GM18511 (cell line): Measurements from ENCODE around the gene CASP14.
"Not testable (repeated sequence)": the region's sequence is repeated elsewhere in the genome, so short reads cannot be mapped to it uniquely, and the experiment has no call there.

Experiments
- ATAC-seq: cut with Tn5 transposase; IDR thresholded peaks from one replicate; pipeline ENCODE4 v1.9.1; 2021; ENCODE audit warnings: mild to moderate bottlenecking, moderate library complexity; ENCODE audit not compliant: unreplicated experiment

Gene CASP14

DNA sequence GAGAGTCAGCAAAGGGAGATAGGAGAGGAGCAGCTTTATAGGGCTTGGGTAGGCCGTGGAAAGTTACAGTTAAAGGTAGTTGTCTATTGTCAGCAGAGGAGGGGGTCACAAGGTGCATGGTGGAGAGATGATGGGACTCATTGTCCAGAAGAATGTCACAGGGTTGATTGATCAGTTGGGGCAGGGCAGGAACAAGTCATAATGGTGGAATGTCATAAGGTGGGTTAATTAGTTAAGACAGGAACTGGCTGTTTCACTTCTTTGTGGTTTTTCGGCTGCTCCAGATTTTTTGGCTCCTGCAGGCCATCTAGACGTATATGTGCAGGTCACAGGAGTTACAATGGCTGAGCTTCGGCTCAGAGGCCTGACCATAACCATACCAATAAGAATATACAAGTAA, 21.1 kb downstream of the CASP14 start:
- ATAC-seq: not testable (repeated sequence)

DNA sequence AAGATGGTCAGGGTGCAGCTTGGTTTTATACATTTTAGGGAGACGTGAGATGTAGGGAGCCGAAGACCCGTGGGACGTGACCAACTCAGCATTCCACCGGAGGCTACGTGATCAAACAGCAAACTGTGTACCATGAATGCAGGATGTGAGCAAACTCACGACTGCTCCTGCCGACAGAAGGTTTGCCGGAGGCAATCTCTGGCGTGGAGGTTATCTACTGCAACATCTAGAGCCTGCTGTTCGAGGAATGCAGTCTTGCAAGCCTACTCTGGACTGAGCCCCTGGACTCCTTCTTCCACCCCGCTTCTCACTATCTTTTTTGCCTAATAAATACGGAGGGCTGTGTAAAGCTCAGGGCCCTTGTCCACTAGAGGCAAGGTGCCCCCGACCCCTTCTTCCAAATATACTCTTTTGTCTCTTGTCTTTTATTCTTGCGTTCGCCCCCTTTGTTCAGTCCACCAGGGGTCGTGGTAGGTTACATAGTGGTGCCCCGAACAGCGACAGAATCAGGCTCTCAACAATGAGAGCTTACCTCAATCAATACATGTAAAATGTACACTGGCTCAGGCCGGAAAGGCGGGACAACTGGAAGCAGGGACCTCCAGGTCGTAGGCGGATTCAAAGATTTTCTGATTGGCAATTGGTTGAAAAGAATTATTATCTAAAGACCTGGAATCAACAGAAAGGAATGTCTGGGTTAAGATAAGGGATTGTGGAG, 23.8 kb downstream of the CASP14 start:
- ATAC-seq: no peak

DNA sequence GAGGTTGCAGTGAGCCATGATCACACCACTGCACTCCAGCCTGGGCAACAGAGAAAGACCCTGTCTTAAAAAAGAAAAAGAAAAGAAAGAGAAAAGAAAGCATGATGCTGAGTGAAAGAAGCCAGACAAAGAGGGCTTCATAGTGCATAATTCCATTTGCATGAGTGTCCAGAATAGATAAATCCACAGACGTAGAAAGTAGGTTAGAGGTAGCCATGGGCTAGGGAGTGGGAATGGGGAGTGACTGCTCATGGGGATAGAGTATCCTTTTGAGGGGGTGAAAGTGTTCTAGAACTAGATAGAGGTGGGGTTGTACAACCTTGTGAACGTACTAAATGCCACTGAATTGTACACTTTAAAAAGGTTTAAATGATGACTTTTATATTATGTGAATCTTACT, 25.1 kb downstream of the CASP14 start:
- ATAC-seq: no peak

DNA sequence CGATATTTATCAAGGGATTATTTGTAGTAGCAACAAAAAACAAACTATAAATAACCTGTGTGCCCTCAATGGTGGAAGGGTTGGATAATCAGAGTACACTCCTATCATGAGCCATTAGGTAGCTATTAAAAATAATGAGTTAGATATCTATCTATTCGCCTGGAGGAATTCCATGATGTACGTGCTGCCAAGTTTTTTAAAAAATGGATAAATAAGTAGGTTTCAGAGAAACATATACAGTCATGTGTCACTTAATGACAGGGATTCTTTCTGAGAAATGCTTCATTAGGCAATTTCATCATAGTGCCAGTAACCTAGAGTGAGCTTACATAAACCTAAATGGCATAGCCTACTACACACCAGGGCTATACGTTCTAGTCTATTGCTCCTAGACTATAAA, 26.5 kb downstream of the CASP14 start:
- ATAC-seq: no peak

DNA sequence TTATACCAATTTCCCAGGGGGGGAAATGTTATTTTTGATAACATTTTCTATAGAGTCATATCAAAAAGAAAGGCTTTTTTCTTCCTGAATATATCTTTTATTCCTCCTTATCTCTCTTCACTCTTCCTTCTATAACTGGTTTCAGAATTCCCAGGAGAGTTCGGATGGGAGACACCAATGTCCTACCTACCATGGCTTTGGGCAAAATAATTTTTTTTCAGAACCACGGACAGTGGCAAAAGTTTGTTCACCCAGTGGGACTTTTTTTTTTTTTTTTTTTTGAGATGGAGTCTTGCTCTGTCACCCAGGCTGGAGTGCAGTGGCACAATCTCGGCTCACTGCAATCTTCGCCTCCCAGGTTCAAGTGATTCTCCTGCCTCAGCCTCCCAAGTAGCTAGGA, 30.7 kb downstream of the CASP14 start:
- not testable (repeated sequence) for ATAC-seq

DNA sequence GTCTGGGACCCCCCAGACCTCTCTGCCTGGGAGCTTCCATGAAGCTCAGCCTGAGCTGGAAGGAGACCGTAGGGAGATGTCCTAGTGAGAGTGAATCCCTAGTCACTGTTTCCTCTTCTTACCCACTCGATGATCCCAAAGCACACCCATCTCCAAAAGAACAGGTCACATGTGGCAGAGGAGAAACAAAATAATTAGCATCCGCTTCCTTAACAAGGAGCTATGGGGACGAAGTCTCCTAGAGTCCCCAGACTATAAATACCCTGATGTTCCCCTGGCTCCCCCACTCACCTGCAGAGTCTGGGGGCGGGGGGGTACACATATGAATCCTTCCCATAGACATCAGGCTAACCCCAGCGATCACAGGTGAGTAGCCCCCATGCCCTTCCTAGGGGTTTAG, 32.6 kb downstream of the CASP14 start, which contains the start of gene OR1I1:
Gene OR1I1 (plus strand): TSS at position 301 of the 400 bp plus-strand sequence. CDS start 4,855 bp downstream, outside the sequence.
- no peak for ATAC-seq

DNA sequence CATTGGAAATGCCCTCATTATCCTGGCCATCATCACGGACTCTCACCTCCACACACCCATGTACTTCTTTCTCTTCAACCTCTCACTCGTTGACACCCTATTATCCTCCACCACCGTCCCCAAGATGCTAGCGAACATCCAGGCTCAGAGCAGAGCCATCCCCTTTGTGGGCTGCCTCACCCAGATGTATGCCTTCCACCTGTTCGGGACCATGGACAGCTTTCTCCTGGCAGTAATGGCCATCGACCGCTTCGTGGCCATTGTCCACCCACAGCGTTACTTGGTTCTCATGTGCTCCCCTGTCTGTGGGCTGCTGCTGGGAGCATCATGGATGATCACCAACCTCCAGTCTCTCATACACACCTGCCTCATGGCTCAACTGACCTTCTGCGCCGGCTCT, 37.9 kb downstream of the CASP14 start:
- no peak for ATAC-seq

DNA sequence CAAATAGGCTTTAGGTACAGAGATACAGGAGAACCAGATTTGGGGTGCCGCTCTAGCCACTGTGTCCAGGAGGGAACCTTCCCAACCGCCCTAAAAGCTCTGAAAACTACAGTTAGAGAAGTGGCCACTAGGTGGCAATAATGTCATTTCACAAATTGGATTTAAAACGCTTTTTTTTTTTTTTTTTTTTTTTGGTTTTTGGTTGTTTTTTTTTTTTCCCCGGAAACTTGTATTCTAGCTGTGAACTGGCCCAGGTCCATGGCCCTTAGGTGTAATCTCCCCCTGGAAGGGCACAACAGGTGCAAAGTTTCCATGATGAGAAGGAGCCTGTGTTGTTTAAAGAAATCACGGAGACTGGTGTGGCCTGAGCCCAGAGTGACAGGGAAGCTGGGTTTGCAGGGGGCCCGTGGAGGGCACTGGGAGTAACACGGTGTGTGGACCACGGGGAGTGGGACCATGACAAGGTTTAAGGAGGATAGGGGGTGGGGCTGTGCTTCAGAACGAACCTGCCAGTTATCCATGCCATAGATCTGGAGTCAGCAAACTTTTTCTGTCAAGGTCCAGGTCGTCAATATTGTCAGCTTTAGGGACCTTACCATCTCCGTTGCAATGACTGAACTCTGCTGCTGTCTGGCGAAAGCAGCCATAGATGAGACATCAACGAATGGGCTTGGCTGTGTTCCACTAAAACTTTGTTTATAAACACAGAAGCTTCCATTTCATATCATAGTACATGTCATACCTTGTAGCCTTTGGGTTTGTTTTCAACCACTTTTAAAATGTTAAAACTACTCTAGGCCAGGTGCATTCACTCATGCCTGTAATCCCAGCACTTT, 42.9 kb downstream of the CASP14 start:
- ATAC-seq: no peak

DNA sequence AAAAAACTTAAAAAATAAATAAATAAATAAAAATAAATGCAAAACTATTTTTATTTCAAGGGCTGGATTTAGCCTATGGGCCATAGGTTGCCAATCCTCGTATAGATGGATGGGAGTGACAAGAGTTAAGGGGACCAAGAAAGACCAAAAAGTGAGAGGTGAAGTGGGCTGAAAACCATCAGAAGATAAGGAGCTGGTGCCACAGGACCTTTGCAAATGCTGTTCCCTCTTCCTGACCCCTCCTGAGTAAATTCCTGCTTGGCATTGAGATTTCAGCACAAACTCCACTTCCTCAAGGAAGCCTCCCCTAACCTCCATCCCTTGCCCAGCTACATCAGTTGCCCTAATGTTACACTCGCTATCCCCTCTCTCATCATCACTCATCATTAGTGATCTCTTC, 43.7 kb downstream of the CASP14 start:
- ATAC-seq: no peak

DNA sequence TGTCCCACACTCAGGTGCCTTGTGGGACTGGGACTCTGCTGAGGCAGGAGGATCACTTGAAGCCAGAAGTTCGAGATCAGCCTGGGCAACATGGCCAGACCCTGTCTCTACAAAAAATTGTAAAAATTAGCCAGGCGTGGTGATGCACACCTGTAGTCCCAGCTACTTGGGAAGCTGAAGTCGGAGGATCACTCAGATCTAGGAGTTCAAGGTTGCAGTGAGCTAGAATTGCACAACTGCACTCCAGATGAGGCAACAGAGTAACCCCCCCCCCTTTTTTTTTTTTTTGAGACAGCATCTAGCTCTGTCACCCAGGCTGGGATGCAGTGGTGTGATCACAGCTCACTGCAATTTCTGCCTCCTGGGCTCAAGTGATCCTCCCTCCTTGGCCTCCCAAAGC, 46.9 kb downstream of the CASP14 start:
- no peak for ATAC-seq

DNA sequence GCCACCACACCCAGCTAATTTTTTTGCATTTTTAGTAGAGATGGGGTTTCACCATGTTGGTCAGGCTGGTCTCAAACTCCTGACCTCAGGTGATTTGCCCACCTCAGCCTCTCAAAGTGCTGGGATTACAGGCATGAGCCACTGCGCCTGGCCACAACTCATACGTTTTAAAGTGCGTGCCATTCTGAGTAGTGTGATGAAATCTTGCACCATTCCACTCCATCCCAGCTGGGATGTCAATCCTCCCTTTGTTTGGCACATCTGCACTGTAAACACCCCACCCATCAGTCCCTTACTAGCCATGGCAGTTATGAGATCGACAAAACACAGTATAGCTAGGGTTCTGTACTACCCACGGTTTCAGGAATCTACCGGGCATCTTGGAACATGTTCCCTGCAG, 48.7 kb downstream of the CASP14 start:
- ATAC-seq: not testable (repeated sequence)

DNA sequence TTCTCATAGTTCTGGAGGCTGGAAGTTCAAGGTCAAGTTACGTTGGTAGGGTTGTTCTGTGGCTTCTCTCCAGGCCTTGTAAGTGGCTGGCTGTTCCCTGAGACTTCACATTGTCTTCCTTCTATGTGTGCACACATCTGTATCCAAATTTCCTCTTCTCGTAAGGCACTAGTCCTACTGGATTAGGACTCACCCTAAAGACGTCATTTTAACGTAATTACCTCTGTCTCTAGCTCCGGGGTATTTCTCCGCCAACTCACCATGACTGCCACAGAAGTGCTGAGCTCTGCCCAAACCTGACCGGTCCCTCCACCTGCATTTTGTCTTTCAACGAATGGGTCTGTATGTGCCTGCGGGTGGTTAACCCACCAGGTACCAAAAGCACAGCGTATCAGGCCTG, 49.2 kb downstream of the CASP14 start:
- ATAC-seq: no peak

DNA sequence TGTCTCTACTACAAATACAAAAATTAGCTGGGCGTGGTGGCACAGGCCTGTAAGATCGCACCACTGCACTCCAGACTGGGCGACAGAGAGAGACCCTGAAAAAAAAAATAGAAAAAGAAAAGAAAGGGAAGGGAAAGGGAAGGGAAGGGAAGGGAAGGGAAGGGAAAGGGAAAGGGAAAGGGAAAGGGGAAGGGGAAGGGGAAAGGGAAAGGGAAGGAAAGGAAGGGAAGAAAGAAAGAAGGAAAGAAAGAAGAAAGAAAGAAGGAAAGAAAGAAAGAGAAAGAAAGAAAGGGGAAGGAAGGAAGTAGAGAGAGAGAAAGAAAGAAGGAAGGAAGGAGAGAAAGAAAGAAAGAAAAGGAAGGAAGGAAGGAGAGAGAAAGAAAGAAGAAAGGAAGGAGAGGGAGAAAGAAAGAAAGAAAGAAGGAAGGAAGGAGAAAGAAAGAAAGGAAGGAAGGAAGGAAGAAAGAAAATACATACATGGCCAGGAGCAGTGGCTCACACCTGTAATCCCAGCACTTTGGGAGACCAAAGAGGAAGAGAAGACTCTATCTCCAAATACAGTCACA, 49.8 kb downstream of the CASP14 start:
- no peak for ATAC-seq

DNA sequence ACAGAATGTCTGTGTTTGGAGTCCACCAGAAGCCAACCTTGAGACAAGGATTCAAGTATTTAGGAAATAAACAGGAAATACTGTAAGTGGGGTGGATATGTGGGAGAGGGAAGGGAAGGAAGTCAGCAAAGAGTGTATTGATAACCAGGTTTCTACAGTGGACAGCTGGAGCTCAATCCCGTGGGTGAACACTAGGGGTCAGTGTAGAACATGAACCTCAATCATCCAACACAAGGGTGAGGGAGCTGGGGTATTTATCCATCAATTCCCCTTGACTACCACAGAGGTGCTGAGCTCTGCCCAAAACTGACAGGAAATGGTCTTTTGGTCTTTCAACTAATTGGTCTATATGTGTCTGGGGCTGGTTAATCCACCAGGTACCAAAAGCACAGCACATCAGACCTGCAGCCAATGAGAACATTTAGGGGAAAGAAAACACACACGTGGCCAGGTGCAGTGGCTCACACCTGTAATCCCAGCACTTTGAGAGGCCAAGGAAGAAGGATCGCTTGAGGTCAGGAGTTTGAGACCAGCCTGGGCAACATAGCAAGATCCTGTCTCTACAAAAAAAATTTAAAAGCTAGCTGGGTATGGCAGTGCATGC, 52.3 kb downstream of the CASP14 start:
- no peak for ATAC-seq

DNA sequence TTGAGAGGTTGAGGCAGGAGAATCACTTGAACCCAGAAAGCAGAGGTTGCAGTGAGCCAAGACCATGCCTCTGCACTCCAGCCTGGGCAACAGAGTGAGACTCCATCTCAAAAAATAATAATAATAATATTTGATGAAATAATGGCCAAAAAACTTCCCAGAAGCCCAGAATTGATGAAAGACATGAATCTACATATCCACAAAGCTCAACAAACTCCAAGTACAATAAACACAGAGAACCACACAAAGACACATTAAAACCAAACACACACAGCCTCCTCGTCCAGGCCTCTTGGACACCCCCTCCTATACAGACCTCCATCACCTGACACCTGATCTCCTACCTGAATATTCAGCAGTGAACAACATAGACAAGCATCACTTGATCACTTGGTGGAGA, 54.7 kb downstream of the CASP14 start:
- no peak for ATAC-seq

DNA sequence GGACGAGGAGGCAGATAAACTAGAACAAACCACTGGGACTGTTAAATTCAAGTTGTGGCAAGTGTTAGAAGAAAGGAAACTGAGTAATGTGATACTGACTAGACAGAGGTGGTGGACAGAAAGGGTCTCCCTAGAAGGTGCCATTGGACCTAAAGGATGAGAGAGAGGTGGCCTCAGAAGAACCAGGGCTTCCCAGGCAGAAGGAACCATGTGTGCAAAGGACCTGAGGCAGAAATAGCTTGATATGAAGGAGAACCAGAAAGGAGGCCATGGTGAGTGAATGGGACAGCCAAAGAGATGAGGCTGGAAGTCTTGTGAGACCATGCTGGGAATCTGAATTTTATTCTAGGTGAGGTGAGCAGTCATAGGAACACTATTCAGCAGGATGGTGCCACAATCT, 55.1 kb downstream of the CASP14 start:
- ATAC-seq: no peak

DNA sequence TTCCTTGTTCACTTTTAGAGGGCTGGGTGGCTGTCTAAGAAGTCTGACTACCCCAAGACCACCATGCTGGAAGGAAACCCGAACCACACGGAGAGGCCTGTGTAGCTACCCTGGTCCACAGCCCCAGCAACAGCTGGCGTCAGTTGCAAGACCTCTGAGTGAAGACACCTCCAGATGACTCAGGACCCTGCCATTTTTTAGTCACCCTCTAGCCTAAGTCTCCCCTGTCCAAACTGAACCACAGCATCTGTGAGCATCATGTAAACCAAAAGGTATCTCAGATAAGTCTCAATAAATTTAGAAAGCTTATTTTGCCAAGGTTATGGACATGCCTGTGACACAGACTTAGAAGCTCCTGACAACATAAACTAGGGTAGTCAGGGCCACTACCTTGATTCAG, 55.8 kb downstream of the CASP14 start:
- ATAC-seq: no peak

DNA sequence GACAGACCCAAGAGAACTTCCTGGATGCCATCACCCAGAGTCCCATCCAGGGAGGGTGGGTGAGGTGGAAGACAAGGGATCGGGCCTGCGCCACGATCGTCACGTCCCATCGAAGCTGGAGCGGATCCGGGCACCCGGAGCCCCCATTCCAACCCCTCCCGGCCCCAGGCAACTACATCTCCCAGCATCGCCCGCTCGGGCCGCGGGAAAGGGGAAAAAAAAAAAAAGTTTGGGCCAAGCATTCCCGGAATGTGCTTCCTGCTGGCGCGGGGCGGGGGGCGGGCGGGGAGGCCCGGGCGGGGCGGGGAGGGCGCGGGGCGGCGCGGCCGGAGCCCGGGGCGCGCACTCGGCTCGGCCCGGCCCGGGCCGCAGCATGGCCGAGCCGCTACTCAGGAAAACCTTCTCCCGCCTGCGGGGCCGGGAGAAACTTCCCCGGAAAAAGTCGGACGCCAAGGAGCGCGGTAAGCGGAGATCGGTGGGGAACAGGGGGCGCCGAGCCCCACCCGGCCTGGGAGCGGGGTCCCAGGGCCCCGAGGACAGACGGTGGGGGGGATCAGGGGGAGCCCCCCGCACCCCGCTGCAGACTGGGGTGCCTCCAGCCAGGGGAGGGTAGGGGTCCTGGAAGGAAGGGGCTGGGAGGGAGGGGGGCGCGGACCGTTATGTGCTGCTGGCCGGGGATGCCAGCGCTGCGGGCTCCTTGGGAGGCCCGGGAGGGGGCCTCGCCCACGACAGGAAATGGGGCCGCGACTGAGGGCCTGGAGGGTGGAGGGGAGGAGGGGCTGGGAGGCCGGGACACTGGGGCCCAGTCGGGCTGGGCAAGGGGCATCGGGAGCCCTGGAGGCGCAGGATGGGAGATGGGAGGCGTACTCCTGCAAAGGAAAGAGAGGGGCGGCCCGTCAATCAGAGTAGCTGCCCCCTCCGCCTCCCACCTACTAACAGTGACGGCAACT, 58.1 kb downstream of the CASP14 start, which contains the start of gene SYDE1:
Gene SYDE1 (plus strand): TSS at position 341 of the 950 bp plus-strand sequence. CDS start 33 bp downstream, at position 374.
- ATAC-seq: no peak
